ENCODE results near the gene UACA. TPM values are rescaled to one million over a fixed set of nuclear protein-coding genes. Genes with fewer than 3 reads are reported as not detected.

The UACA gene, protein sequence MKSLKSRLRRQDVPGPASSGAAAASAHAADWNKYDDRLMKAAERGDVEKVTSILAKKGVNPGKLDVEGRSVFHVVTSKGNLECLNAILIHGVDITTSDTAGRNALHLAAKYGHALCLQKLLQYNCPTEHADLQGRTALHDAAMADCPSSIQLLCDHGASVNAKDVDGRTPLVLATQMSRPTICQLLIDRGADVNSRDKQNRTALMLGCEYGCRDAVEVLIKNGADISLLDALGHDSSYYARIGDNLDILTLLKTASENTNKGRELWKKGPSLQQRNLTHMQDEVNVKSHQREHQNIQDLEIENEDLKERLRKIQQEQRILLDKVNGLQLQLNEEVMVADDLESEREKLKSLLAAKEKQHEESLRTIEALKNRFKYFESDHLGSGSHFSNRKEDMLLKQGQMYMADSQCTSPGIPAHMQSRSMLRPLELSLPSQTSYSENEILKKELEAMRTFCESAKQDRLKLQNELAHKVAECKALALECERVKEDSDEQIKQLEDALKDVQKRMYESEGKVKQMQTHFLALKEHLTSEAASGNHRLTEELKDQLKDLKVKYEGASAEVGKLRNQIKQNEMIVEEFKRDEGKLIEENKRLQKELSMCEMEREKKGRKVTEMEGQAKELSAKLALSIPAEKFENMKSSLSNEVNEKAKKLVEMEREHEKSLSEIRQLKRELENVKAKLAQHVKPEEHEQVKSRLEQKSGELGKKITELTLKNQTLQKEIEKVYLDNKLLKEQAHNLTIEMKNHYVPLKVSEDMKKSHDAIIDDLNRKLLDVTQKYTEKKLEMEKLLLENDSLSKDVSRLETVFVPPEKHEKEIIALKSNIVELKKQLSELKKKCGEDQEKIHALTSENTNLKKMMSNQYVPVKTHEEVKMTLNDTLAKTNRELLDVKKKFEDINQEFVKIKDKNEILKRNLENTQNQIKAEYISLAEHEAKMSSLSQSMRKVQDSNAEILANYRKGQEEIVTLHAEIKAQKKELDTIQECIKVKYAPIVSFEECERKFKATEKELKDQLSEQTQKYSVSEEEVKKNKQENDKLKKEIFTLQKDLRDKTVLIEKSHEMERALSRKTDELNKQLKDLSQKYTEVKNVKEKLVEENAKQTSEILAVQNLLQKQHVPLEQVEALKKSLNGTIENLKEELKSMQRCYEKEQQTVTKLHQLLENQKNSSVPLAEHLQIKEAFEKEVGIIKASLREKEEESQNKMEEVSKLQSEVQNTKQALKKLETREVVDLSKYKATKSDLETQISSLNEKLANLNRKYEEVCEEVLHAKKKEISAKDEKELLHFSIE (N-terminal part only)
- 28.2 to 42.1 TPM (median 30.5 TPM) in 5 replicates for total RNA-seq (2022; extraction: Qiagen RNA extraction)

DNA sequence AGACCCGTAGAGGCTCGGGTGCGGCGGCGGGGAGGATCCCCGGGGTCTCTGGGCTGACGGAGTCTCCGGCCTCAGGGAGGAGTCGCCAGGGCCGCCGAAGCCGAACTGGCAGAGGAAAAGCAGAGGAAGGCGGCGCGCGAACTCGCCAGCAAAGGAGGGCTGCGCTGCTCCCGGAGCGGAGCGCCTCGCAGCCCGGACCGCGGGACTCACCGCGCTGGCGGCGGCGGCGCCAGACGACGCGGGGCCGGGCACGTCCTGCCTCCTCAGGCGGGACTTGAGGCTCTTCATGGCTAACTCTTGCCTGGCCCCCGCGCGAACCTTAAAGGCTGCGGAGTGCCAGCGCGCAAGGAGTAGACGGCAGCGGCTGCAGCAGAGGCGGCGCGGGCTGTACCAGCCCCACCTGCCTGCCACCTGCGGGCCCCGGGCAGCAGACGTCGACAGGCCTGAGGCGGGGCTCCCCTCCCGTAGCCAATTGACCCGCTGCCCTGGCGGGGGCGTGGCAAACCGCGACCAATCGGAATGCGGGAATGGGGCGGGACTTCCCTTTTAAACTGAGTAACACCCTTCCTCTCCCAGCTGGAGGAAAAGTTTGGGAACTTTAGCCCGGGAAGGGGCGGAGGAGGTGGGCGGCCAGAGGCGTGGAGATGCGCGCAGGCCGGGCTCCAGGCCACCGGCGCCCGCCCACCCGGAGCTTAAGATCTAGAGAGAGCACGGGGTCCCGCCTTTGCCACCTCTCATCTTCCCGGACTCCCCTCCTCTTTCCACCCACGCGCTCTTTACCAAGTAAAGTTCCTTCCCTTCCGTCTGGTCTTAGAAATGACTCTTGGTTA is at the start of gene UACA:
TSS of gene UACA (minus strand) at position 439 of the 830 bp plus-strand sequence. CDS start at position 288, 151 bp downstream.

Other genes with a start within 250 kb of the UACA start
- gene LARP6, start 90.6 kb upstream of the UACA start, total RNA-seq (2022; extraction: Qiagen RNA extraction), result 48.5 to 76.8 TPM (median 71.1 TPM) in 5 replicates
- gene THAP10, start 128.9 kb upstream of the UACA start, total RNA-seq (2022; extraction: Qiagen RNA extraction), result 4.1 to 5.6 TPM (median 4.7 TPM) in 5 replicates
- 4.1 to 5.2 TPM (median 4.7 TPM) in 5 replicates for gene LRRC49, start 129.3 kb upstream of the UACA start, total RNA-seq (2022; extraction: Qiagen RNA extraction)